Eye (tissue), 1 donor: ENCODE measurements around the gene IFITM1.
"Not testable (repeated sequence)": the region's sequence is repeated elsewhere in the genome, so short reads cannot be mapped to it uniquely, and the experiment has no call there.

Source experiments
- DNase-seq: peaks from one replicate; pipeline ENCODE4 v3.0.0-alpha.2; 2015

The IFITM1 gene

DNA sequence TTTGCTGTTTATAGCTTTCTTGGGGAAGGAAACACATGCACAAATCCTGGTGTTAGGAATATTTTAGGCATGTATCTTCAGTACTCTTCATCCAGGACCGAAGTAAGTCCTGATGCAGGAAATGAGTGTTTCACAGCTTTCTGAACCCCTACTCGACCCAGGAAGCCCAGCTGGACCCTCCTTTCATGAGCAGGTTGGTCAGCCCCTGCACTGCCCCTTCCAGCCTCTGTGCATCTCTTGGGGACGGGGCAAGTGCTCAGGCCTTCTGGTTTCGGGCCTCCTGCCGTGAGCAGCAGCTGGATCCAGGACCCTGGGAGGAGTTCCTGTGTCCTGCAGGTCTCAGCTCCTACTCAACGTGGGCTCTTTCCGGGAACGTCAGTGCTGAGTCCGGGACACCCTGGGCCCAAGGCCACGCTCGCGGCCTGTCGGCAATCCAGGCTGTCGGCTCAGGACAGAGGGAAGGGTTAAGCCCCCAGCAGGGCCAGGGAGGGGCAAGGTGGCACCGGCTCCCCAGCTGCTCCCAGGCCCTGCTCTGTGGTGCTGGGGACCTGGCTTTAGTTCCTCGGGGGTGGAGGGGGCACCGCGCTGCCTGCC, 3.8 kb upstream of the IFITM1 start:
- not testable (repeated sequence) for DNase-seq

DNA sequence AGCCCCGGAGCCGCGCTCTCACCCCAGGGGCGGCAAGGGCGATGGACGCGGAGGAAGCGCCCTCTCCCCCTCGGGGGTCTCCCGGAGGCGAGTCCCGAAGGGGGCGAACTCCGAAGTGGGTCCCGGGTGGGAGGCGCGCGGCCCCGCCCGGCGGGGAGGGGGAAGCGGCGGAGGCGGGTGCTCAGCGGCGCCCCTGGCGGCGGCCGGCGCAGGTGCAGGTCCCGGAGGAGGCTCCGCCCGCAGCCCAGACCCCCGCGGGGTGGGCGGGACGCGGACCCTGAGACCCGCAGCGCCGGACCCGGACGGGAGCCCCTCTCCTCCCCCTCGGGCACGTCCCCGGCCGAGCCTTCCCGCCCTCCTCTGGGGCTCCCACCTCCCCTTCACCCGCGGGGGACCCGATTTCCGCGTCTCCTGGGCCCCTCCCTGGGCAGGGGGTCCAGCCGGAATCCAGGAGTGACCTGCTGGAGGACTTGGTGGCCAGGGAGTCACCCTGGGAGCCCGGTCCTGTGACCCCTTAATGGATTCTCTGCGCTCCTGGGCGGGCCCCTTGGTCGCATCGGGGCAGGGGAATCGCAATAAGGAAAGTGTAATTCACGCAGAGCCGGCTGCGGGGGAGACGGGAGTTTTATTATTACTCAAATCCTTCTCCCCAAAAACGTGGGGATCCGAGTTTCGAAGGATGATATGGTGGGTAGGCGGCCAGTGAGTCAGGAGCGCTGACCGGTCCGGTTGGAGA, 2.7 kb upstream of the IFITM1 start:
- DNase-seq = not testable (repeated sequence)

DNA sequence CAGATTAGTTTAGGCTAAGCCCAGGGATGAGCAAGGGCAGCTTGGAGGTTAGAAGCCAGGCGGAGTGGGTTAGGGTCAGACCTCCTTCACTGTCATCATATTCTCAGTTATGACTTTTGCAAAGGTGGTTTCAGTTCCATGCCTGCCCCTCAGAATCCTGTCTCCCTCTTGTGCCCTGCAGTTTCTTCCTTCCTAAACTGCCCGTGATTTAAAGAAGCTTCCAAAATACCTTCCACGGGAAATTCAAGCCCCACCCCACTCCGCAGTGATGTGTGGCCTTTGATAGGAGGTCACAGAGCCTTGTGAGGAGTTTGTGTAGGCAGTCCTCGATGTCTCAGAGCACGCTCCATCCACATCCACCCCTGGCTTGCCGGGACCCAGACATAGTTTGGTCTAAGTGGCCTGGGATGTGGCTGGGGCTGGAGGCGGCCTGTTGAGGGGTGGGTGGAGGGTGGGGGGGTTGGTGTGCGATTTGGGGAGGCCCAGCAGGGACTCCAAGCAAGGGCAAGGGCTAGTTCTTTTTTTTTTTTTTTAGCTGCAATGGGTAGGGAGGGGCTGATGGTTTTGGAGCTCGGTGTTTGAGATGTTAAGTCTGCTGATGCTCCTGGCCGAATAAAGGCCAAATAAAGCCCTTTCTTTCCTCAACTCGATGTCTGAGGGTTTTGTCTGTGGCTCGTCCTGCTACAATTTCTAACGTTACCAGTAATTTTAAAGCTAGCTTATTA, 1.6 kb upstream of the IFITM1 start:
- no peak for DNase-seq

DNA sequence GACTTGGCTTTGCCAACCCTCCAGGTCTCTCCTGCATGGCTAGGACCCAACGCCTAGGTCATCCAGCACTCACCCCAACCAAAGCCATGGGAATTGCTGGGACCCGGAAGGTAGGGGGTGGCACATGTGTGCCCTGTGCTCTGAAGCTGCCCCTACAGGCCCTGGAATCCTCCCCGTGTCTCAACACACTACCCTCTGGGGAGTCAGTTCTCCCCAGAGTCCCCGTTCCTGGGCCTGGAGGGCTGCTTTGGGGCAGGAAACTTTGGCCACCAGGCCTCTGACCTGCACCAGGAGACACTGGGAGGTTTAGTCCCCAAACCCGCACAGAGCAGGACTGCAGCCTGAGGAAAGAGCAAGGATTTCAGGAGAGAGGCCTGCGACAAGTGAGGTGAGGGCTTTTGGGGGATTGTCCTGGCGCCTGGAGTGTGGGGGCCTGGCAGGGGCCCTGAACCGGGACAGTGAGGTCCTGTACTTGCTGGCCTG, 495 bp upstream of the IFITM1 start:
- no peak for DNase-seq

DNA sequence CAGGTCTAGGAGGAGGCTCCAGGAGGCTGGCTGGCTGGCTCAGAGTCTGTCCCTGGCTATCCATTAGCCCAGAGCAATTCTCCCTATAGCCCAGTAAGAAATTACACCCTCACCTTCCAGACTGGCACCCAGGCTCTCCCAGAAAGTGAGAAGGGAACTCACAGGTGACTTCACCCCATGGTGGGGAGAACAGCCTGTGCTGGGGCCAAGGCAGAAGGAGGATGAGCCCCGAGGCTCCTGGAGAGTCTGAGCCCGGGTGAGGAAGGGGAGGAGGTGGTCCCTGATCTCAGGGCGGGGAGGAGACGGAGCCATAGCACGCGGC, 675 bp downstream of the IFITM1 start:
- DNase-seq = not testable (repeated sequence)

DNA sequence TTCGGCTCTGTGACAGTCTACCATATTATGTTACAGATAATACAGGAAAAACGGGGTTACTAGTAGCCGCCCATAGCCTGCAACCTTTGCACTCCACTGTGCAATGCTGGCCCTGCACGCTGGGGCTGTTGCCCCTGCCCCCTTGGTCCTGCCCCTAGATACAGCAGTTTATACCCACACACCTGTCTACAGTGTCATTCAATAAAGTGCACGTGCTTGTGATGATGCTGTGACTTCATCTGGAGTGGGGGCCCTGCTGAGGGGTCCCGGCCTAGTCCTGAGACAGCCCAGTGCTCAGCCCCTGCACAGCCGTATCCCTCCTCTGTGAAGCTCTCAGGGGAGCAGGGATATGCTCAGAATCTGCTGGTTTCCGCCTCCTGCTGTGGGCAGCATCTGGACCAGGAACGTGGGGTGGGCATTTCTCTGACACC, 1.2 kb downstream of the IFITM1 start:
- no peak for DNase-seq

DNA sequence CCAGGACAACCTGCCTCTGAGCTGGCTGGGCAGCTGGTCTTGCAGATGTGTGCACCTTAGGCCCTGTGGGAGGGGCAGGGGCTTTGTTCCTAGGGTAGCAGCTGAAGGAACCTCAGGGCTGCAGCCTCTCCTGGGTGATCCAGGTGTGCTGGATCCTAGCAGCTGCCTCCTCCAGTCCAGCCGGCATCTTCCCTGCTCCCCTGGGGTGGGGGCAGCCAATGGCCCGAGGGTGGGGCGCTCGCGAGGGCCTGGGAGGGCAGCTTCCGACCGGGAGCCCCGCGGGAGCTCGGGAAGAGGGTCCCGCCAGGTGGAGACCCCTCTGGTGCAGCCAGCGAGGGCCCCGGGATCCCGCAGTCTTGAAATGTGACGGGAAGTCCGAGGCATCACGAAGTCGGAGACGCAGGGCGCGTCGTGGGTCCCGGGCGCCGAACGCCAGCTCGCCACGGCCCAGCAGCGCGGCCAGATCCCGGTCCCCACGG, 1.7 kb downstream of the IFITM1 start:
- no peak for DNase-seq

DNA sequence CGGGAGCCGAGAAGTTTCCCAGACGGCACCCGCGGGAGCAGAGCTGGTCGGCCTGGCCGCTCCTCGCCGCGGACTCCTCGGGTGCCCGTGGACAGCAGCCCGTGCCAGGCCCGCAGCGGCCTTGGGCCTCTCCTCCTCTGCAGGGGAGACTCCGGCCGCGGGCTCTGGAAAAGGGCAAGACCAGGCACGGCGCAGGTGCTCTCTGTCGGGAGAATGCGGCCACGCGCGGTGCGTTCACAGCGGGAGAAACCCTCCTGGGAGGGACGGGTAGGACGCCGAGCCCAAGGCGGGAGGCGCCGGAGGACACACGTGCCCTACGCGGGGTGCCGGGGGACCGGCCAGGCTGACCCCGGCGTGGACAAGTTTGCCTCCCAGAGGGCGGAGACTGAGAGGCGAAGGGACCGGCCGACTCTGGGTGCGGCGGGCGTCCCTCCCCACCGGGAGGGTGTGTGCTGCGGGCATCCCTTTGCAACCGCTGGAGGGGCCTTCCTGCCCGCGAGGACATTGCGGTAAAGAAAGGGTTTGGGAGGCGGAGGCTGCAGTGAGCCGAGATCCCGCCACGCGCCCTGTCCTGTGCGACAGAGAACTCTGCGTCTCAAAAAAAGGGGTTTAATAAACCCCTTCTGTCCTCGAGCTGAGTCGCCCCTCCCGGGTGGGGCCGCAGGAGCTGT, 2.3 kb downstream of the IFITM1 start:
- peak; percentile 53 for DNase-seq

DNA sequence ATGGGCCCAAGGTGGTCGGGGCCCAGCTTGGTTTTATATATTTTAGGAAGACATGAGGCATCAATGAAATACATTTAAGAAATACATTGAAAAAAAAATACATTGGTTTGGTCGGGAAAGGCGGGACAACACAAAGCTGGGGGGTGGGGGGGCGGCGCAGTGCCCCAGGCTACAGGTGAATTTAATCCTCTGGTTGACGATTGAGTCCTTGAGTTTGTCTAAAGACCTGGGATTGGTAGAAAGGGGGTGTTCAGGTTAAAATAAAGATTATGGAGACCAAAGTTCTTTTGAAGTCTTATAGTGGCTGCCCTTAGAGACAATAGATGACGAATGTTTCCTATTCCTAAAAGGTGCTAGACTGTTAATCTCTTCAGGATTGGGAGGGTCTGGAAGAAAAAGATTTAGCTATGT, 3.1 kb downstream of the IFITM1 start:
- no peak for DNase-seq

DNA sequence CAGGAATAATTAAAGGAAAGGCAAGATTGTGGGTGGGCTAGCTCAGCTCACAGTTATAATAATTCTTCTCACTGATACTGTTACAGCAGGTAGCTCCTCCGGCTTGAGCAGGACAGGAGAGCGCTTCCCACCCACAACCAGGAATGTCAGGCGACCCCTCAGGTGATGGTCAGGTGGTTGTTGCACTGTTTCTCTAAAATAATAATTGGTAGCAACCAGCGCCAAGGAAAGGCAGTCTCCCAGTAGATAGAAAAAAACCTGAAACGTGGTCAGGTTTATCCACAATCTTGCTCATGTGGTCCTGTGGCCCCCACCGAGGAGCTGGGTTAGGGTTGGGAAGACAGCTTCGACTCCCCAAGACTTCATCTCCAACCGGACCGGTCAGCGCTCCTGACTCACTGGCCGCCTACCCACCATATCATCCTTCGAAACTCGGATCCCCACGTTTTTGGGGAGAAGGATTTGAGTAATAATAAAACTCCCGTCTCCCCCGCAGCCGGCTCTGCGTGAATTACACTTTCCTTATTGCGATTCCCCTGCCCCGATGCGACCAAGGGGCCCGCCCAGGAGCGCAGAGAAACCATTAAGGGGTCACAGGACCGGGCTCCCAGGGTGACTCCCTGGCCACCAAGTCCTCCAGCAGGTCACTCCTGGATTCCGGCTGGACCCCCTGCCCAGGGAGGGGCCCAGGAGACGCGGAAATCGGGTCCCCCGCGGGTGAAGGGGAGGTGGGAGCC, 4.0 kb downstream of the IFITM1 start:
- DNase-seq = peak; percentile 27

DNA sequence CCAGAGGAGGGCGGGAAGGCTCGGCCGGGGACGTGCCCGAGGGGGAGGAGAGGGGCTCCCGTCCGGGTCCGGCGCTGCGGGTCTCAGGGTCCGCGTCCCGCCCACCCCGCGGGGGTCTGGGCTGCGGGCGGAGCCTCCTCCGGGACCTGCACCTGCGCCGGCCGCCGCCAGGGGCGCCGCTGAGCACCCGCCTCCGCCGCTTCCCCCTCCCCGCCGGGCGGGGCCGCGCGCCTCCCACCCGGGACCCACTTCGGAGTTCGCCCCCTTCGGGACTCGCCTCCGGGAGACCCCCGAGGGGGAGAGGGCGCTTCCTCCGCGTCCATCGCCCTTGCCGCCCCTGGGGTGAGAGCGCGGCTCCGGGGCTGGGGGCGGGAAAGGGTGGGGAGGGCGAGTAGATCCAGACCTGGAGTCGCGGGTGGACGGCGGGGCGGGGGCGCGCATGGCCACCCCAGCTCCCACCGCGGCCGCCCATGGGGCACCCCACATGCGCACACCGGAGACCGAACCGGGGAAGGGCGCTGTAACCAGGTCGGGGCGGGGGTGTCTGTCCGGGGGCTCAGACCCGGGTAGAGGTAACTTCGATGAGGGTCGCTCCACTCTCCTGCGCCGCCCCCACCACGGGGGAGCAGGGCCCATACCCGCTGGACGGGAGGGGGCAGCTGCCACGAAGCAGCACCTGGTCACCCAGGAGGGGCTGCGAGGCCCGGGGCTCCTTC, 4.7 kb downstream of the IFITM1 start:
- DNase-seq = not testable (repeated sequence)

DNA sequence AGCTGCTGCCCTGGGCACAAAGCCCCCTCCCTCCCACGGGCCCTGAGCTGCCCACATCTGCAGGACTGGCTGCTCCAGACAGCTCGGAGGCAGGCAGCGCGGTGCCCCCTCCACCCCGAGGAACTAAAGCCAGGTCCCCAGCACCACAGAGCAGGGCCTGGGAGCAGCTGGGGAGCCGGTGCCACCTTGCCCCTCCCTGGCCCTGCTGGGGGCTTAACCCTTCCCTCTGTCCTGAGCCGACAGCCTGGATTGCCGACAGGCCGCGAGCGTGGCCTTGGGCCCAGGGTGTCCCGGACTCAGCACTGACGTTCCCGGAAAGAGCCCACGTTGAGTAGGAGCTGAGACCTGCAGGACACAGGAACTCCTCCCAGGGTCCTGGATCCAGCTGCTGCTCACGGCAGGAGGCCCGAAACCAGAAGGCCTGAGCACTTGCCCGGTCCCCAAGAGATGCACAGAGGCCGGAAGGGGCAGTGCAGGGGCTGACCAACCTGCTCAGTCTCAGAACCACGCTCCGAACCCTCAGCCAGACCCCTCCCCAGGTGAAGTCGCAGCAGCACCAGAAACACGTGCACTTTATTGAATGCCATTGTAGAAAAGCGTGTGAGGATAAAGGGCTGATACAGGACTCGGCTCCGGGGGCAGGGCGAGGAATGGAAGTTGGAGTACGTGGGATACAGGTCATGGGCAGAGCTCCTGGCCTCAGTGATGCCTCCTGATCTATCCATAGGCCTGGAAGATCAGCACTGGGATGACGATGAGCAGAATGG, 5.5 kb downstream of the IFITM1 start:
- DNase-seq = peak; percentile 37

DNA sequence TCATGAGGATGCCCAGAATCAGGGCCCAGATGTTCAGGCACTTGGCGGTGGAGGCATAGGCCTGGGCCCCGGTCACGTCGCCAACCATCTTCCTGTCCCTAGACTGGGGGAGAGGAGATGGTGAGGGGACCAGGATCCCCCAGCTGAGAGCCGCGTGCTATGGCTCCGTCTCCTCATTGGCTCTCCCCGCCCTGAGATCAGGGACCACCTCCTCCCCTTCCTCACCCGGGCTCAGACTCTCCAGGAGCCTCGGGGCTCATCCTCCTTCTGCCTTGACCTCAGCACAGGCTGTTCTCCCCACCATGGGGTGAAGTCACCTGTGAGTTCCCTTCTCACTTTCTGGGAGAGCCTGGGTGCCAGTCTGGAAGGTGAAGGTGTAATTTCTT, 6.0 kb downstream of the IFITM1 start:
- not testable (repeated sequence) for DNase-seq

DNA sequence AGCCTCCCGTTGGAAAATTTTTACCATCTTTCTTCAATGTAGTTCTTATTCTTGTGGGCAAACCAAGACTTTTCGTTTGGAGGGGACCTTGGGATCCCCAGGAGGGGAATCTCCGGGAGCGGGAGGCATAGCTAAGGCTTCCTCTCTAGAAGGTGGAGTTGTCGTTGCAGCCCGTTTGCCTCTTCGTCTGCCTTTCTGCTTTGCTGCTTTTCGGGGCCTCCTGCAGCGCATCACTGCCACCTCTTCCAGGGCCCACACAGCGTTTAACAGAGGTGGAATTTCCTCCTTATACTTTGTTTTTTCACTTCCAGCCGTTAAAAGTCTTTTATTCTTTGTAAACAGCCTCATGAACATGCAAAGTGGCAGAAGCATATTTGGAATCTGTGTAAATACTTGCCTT, 10.3 kb downstream of the IFITM1 start:
- no peak for DNase-seq

DNA sequence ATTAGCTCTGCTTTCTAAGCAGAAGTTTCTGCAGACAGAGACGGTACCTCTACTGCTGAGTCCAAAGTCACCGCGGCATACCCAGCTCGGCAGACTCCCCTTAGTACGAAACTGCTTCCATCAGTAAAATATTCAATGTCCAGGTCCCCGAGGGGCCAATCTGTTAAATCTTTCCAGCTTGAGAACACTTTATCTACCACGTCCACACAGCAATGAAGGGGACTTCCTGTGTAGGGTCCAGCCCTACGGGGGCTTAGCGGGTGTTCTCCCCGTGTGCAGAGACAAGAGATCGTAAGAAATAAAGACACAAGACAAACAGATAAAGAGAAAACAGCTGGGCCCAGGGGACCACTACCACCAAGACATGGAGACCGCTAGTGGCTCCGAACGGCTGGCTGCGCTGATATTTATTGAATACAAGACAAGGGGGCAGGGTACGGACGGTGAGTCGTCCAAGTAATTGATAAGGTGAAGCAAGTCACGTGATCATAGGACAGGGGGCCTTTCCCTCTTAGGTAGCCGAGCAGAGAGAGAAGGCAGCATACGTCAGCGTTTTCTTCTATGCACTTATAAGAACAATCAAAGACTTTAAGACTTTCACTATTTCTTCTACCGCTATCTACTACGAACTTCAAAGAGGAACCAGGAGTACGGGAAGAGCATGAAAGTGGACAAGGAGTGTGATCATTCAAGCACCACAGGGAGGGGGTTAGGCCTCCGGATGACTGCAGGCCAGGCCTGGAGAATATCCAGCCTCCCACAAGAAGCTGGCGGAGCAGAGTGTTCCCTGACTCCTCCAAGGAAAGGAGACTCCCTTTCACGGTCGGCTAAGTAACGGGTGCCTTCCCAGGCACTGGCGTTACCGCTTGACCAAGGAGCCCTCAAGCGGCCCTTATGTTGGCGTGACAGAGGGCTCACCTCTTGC, 11.0 kb downstream of the IFITM1 start:
- peak; percentile 50 for DNase-seq

DNA sequence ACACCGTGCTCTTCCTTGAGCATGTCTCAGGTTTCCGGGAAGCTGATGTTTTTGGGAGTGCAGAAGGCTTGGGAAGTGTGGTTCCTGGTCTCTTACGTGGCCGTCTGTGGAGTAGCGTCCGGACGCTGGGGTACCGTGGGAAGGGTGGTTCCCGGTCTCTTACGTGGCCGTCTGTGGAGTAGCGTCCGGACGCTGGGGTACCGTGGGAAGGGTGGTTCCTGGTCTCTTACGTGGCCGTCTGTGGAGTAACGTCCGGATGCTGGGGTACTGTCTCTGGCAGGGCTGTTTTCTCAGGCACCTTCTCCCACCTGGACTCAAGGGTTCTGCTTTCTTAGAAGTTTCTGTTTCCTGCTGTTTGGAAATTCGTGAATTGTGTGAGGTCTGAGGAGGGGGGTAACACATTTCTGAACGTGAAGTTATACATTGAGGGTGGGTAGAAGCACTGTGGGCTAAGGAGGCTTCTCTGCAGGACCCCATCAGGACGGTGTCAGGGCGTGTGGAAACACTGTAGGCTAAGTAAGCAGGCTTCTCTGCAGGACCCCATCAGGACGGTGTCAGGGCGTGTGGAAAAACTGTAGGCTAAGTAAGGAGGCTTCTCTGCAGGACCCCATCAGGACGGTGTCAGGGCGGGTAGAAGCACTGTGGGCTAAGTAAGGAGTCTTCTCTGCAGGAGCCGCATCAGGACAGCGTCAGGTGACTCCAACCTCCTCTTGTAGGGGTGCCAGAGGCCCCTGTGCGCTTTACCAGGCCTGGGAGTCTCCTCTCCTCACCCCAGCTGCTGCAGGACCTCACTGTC, 12.2 kb downstream of the IFITM1 start:
- no peak for DNase-seq

DNA sequence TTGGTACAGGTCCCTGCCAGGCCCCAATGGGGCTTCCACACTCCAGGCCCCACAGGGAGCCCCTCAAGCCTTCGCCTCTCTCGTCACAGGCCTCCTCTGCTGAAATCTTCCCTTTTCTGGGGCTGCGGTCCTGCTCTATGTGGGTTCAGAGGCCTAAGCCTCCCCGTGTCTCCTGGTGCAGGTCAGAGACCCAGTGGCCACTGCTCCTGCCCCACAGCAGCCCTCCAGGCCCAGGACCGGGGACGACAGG, 12.7 kb downstream of the IFITM1 start:
- DNase-seq = no peak

DNA sequence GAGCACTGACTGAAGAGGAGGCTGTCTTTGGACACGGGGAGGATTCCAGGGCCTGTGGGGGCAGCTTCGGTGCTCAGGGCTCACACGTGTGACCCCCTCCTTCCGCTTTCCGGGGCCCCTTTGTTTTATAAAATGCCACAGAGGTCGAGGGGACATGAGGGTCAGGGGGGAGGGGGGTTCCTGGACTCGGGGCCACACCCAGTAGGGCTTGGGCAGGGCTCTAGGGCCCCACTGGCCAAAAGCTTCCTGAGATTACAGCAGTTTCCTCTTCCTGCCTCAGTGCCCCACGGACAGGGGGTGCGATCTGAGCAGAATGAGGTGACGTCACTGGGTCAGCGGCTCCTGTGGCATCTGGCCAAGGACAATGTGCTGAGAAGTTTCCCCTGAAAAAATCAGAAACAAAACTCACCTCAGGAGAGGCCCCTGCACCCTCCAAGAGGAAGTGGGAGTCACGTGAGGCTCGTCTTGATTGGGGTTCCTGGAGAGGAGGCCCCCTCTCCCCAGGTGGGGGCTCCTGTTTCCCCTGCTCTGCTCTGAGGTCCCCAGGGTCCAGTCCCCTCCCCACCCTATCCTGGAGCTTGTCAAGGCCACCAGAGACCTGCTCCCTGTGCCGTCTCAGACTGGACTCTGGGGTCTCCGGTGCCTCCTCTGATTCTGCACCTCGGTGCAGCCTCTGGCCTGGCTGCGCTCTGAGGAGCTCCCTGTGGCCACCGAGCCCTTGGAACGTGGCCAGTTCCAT, 13.2 kb downstream of the IFITM1 start:
- DNase-seq = peak; percentile 56

DNA sequence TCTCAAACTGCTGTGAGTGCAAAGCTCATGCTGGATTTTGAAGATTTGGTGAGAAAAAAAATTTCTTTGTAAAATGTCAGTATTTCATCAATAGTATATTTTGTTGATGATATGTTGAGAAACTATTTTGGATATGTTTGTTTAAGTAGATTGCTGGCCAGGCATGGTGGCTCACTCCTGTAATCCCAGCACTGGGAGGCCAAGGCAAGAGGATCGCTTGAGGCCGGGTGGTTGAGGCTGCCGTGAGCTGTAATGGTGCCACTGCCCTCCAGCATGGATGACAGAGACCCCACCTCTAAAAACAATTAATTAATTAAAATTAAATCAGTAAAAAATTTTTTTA, 13.7 kb downstream of the IFITM1 start:
- DNase-seq = no peak
